ENCODE results near the gene SRC.

SRC gene

DNA sequence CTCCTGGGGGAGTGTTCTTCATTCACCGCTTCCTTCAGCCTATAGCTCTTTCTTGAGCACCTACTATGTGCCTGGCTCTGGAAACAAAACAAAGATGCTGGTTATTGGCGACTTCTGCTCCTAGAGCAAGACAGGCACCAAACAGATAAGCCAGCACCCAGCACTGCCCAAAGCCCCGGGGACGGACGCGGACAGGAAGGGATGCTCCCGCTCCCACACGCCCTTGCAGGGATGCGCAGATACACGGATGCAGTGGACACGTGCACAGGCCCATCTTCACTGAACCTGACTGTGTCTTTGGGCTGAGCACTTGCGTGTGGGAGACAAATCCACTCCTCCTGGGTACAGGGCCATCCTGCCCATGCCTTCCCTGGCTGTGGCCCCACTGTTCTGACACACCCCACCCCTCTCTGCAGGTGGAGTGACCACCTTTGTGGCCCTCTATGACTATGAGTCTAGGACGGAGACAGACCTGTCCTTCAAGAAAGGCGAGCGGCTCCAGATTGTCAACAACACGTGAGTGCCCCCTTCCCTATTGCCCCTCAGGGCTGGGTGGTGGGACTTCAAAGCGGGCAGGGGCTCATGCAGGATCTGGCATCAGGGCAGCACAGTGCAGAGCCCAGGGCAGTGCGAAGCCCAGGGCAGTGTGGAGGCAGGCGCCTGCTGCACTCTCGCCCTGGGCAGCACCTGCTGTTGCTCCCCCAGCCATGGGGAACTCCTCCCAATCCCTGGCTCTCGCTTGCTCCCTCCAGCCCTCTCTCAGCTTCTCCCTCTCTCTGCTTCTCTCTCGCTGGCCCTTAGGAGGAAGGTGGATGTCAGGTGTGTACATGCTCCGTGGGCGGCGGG, 39.9 kb downstream of the SRC start:
- DNase-seq = no peak

DNA sequence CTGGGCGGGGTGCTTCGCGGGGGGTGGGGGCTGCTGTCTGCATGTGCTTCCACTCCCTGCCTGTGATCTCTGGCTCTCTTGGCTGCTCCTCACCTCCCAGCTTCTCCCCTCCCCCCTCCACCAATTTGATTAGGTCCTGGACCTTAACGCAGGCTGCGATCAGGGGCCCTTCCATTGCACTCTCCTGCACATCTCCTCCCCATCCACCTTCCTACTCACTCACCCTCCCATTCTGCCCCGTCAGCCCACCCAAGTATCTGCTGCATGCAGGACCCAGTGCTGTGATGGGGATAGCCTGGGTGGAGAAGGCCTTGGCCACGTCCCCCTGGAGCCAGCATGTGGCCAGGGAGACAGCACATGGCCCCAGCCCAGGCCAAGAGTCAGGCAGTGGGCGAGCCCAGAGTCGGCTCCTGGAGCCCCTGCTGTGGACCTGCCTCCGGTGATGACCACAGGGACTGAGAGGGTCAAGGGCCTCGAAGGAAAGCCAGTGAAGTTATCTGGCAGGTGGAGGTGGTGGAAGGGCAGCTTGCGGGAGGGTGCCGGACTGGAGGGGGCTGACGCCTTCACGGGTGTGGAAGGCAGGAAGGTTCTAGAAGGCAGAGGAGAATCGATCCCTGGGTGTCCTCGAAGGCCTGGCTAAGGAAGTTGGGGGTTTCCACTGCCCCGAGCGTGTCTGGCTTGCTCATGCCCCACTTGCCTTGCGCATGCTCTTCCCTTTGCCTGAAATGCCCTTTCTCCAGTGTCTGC, 40.7 kb downstream of the SRC start:
- no peak for DNase-seq

DNA sequence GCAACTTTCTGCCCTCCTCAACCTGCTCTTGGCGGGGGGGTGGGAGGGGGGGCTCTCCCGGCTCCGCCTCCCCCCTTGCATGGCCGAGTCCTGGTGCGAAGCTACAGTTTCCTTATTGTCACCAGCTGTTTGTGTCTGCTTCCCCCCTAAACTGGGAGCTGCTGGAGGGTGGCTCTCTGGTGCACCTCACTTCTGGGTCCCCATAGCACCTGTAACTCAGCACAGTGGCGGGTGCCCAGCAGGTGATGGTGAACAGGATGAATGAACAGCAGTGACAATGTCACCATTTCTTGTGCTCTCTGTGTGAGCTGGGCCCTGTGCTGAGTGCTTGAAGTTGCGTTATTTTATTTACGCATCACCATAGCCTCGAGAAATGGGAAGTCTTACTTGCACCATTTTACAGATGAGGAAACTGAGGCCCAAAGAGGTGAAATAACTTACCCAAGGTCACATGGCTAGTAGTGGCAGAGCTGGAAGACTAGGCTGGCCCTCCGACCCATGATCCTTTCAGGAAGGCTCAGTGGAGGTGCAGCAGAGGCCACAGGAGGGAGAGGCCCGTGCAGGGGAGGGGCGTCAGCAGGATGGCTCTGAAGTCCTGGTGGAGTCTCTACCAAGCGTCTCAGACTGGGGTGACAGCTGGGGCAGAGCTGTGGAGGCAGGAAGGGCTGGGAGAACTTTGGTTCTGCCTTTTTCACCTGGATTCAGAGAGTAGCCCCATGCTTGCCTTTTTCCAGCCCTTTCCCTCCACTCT, 41.8 kb downstream of the SRC start:
- no peak for DNase-seq

DNA sequence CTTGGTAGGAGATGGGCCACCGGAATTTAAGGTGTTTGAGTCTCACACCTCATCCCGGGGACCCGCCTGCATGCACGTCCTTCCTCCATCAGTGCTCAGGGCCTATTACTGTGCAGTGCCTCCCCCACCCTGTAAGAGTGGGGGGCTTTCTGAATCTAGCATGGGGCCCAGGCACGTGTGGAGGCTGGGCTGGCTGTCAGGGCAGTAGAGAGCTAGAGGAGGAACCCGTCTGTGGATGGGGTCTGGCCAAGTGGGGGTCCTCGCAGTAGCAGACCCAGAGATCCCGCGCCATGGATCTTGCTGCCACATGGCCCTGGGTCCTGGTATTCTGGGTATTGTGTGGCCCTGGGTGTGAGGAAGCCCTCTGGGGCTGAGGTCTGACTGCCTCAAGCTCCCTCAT, 42.9 kb downstream of the SRC start:
- no peak for DNase-seq

DNA sequence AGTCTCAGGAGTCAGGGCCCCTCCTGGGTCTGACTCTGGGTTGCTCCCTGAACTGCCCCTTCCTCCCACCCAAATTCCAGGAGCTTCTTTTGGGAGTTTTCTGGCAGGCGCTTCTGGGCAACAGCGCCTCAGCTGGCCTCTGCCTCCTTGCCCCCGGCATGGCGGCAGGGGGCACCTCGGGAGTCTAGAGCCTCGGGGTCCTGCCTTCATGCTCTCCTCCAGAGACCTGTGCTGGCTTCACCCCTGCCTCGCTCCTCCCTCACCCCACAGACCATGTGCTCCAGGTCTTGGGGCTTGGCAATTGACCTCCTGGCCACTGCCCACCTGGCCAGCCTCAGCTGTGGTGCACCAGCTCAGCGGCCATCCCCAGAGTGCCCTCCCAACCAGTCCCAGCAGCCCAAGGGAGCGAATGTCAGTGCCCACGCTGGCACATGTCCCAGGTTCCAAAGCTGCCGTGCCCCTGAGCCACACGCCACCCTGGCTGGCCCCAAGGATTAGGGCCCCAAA, 43.4 kb downstream of the SRC start:
- DNase-seq = no peak

DNA sequence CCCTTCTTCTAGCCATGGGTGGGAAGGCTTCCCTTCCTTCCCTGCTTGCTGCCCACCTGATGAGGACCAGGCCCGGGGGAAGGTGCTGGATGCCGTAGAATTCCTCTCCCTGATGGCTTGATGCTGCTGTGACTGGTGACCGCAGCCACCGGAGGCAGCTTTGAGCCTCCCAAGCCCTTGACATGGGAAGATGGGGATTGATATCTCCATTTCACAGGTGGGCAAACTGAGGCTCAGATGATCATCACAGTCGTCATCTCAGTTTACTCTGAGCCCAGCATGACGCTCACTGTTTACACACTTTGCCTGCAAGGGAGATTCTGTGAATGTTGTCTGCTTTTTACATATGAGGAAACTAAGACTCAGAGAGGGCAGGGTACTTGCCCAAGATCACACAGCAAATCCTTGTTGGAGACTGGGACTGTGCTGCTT, 43.9 kb downstream of the SRC start:
- no peak for DNase-seq

DNA sequence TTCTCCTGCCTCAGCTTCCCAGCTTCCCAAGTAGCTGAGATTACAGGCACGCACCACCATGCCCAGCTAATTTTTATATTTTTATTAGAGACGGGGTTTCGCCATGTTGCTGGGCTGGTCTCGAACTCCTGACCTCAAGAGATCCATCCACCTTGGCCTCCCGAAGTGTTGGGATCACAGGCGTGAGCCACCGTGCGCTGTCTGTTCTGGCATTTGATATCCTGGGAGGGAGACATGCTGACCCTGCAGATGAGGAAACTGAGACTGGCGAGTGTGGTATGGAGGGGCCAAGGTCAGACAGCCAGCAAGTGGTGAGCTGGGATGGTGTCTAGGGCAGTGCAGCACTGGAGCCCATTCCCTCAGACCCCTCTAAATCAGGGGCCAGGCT, 44.6 kb downstream of the SRC start:
- no peak for DNase-seq

DNA sequence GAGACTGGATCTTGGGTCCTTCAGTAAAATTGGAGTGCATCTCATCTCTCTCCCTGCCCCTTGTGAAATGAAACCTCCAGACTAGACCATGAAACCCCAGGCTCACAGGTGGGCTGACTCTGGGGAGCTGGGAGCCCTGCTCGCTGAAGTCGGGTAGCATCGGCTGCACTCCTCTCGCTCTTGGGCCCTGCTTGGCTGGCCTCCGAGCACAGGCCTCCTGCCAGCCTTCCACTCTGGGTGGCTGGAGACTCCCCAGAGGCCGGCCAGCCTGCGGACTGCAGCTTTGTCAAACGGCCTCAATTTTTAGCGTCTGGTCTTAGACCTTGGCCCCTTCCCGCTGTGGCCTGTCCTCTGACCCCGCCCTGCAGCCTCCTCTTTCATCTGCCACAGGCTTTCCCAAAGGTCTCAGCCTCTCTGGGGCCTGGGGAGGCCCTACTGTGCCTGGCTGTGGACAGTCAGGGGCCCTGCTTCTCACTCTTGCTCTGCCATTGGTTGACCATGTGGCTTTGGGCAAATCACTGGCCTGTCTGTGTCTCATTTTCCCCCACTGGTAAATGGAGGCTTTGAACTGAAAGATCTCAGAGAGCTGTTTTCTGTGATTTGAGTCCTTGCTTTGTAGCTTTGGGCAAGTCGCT, 45.1 kb downstream of the SRC start:
- no peak for DNase-seq

DNA sequence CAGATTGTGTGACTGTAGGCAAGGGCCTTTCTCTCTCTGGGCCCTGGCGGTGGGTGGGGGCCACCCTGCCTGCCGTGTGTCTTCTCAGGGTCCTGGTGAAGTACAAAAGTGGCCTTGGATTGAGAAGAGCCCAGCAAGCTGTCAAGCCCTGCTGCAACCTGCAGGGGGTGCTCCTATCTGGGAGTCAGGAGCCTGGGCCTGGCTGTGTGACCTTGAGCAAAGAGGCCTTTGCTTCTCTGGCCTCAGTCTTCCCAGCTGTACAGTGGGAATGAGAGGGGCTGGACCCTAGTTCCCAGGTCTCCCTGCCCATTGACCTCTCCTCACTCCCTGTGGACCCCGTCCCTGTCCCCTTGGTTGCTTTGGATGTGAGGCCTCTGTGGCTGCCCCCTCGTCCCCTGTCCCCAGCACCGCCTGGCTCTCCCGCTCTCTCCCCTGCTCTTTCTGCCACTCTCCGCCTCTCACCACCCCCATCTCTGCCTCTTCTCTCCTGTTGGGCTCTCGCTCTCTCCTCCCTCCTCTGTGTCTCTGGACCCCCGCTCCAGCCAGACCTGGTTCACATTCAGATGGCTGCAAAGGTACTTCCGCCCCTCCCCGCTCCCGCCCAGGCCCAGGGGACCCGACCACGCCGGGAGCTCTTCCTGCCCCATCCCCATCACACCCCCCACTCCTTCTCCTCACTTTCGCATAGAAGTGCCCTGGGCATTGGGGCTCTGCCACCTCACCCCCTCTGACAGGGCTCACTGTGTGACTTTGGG, 46.7 kb downstream of the SRC start:
- DNase-seq = no peak

DNA sequence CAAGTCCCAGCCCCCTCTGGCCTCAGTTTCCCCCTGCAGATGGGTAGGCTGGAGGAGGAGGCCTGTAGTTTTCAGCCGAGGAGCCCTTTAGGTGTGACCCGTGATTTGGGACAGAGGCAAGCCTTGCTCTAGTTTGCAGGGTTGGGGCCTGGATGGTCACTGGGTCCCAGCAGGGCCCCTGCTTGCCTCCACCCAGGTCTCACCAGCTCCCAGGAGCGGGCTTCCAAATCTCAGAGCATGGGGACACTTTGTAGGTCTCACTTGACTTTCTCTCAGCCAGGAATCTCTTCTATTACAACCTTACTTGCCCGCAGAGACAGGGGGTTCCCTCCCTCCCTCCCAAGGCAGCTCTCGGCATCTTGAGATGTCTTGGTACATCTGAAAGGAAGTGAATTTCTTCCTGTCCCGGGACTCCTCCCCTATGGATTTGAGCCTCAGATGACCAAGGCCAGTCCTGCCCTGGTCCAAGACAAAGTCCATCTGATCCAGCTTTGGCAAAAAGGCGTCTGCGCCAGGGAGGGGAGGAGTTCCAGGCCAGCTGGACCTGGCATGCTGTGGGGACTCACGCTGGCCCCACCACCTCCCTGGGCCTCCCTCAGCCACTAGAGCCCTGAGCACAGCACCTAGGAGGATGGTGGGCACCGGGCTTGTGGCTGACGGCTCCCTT, 47.4 kb downstream of the SRC start:
- no peak for DNase-seq

DNA sequence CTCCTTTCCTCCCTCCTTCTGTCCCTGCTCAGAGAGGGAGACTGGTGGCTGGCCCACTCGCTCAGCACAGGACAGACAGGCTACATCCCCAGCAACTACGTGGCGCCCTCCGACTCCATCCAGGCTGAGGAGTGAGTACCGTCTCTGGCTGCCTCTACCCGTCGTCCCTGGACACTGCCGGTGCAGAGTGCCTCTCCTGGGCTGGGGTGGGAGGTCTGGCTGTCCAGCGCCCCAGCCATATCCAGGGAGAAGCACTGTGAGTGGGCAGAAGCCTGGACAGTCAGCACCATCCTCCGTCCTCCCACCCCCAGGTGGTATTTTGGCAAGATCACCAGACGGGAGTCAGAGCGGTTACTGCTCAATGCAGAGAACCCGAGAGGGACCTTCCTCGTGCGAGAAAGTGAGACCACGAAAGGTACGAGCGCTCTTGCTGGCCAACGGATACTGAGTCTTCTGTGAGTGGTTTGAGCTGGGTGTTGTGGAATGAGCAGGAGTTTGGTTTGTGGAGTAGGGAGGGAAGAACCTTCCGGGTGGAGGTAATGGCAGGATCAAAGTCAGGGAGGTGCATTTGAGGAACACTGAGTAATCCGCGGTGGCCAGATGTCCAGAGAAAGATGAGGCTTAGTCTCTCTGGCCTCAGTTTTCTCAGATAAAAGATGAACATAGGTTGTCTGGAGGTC, 48.1 kb downstream of the SRC start:
- no peak for DNase-seq

DNA sequence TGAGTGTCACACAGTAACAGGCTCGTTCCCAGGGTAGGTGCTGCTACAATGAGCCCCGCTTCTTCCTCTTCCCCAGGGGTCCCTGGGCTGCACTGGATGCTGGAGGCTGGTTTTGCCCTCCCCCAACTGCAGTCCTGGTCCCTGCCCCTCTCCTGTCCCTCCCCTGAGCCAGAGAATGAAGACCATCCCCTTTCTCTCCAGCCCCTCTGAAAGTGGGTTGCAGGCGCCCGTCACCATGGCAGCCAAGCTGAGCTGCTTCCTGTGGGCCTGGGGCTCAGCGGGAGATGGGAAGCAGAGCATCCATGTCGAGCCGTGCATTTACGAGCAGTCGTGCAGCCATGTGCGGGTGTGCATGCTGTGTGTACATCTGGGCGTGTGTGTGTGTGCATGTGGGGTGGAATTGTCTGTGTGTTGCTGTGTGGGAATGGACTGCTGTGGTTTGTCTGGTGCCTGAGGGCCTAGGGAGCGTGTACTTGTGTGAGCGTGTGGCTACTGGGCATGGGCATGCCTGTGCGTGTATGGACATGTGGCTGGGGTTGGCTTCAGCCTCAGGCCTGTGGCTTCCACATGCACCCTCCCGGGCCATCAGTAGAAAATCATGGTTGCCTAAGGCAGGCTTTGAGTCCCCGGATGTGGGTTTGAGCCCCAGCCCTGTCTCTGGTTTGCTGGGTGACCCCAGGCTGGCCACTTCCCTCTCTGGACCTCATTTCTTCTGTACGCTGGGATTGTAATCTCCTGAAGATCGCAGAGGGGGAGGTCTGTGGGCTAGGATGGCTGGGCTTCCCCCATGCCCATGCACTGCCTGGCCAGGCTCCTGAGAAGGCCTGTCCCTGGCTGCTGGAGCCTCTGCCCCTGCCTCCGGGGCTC, 48.8 kb downstream of the SRC start:
- no peak for DNase-seq

DNA sequence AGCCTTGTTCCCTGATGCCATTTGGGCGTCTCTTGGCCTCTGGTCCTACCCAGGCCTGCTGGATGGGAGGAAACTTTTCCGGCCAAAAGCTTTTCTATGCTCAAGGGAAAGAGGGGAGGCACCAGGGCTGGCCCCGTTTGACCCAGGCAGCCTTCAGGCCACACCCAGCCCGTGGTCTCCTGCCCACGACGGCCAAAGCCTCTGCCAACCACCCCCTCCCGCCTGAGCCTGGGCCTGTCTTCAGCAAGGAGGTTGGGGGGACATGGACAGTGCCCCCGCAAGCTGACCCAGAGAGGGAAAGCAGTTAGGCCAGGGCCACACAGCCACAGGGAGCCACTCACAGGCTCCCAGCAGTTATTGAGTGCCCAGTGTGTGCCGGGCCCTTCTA, 49.5 kb downstream of the SRC start:
- DNase-seq = no peak

DNA sequence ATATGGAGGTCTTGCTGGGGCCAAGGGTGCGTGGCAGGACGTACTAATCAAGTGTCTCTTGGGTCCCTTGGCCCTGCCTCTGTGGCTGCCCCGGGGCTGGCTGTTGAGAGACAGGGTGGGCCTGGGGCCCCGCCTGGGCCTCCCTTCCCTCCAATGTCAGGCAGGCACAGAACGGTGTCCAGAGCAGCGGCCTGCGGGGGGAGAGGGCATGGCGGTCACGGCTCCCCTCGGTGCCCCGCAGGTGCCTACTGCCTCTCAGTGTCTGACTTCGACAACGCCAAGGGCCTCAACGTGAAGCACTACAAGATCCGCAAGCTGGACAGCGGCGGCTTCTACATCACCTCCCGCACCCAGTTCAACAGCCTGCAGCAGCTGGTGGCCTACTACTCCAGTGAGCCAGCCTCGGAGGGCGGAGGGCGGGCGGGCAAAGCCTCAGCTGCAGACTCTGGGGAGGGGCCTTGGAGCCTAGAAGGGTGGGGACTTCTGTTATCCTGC, 50.0 kb downstream of the SRC start:
- no peak for DNase-seq

DNA sequence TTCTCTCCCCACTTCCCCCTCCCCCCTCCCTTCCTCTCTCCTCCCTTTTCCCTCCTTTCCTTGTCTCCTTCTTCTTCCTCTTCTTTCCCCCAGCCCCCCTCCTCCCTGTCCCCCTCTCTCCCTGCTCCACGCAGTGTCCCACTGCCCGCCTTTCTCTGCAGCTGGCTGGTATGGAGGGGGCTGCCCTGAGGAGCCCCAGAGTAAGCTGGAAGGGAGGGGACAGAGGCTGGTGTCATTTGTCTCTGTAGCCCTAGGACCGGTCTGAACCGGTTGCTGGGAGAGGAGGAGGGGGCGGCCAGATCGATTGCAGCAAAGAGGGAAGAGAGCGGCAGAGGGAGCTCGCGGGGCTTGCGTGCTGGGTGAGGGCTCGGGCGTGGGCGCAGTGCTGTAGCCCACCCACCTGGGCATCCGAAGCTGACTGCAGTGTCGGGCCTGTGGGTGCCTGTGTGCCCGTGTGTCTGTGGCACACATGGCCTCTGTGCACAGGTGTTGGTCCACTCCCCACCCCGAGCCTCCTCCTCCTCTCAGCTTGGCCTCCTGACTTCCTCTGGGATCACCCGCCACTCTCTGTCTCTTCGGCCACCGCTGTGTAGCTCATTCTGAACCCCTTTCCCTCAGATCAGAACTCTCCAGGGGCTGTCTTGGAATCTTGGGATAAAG, 50.6 kb downstream of the SRC start:
- DNase-seq = no peak

DNA sequence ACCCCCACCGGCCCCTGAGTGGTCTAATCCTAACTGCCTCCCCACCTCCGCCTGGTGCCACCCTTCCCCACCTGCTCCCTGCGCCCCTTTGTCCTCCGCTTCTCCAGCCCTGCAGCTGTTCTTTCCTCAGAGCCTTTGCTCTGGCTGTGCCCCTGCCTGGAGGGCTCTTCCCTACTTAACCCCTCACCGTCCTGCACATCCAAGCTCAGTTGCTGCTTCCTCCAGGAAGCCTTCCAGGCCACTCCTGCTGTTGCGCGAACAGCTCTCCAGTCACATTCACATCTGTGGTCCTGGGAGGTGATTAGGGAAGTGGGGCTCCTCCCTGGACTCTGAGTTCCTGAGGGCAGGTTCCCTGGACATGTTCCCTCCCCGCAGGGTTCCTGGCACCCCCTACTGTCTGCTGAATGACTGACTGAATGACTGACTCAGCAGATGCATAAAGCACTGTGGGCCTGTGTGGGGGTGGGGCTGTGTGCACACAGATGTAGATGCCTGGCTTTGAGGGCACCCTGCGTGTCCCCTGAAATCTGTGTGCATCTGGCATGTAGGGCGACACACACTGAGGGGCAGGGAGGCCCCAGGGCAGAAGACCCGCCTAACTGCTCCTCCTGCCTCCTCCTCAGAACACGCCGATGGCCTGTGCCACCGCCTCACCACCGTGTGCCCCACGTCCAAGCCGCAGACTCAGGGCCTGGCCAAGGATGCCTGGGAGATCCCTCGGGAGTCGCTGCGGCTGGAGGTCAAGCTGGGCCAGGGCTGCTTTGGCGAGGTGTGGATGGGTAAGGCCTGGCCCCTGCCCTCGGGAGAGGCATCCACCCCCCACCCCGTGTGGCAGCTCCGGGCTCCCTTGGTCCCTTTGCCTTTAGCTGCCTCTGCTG, 51.4 kb downstream of the SRC start:
- no peak for DNase-seq

DNA sequence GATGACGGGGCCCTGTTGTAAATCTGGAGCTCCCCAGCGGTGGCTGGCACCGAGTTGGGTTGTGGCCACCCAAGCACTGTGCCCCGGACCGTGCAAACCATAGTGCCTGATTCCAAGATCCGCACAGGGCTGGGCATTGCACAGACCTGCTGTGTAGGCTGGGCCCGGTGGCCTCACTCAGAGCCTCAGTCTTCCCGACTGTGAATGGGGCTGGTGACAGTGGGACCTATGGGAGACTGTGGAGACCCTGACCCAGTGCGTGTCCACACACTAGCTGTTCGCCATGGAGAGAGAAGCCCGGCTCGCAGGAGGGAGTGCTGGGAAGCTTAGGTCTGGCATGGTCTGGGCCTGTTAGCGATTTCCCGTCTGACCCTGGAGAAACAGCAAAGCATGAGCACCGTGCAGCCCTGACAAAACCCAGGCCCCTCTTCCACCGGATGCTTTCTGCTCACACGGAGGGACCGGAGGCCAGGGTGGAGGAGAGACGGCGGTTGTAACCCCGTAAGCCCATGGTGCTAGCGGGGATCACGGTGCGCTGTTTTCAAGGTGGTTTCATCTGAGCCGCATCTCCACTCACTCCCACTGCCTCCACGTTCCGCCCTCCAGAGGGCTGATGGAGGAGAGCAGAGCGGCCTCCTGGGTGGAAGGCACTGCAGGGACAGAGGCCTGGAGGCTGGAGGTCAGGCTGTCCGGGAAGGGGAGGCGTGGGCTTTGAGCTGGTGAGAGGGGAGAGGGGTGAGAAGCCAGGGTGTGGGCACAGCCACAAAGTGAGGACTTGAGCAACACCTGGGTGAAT, 52.2 kb downstream of the SRC start:
- no peak for DNase-seq

Measured in stimulated activated naive CD4-positive, alpha-beta T cell treated with Interleukin-2 at 50 U/mL for 16 hours (primary cell).